G401.6 (cell line): Measurements from ENCODE around the gene PIK3R2.

Experiments used
- FAIRE-seq: peaks from 2 replicates; lab custom pipeline; 2012; peaks lifted over from hg19 to GRCh38; lab: Jason Lieb, UNC

Gene PIK3R2

DNA sequence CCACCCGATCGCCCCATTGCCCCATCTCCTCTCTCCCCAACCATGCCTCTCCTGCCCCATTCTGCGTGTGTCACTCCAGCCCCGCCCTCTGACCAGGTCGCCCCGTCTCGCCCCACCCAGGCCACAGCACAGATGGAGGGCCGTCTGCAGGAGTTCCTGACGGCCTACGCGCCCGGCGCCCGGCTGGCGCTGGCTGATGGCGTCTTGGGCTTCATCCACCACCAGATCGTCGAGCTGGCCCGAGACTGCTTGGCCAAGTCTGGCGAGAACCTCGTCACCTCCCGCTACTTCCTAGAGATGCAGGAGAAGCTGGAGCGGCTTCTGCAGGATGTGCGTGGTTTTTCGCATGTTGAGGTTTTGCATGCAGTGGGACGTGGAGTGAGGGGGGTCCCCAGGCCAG is 29.1 kb upstream of the PIK3R2 start:
- no peak for FAIRE-seq

DNA sequence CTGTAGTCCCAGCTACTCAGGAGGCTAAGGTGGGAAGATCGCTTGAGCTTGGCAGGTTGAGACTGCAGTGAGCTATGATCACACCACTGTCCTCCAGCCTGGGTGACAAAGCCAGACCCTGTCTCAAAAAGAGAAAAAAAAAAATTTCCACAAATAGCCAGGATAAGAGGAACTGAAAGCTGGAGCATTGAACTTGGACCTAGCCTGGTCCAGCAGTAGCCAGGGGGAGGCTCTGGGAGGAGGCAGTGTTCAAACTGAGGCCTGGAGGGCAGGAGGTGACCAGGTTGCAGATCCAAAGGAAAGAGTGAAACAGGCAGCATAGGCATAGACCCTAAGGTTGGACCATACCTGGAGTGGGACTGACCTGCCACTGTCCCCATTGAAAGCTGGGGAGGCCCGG is 26.9 kb upstream of the PIK3R2 start:
- FAIRE-seq = no peak

DNA sequence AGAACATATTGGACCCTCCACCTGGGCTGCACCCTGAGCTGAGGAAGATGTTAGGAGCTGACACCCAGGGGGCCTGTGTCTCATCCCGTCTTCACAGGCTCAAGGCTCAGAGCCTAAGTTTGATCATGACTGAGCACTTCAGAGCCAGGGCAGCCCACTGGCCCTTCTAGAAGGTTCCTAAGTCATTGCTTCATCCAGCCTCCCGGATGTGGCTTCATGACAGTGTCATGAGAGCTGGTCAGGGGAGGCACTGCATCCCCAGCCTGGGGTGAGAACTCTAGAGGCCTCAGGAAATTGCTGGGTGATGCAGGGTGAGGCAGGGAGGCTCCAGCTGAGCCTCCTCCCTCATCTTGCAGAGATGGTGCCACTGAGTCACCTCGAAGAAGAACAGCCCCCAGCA is 24.9 kb upstream of the PIK3R2 start:
- no peak for FAIRE-seq

DNA sequence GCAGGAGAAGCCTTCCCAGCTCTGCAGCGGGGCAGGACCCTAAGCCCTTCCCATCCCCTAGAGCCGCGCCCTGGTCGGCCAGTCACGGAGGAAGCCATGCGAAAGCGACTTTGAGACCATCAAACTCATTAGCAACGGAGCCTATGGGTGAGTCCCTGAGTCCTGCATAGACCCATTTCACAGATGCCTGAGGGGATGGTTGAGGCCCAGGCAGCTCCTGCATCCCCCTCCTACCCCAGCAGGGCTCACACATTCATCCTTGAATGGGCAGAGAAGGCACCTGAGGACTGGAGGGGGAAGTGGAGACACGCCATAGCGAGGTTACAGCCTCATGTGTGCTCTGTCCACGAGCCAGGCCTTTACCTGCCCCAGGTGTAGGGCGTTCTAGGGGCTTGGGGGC is 24.2 kb upstream of the PIK3R2 start:
- FAIRE-seq = no peak

DNA sequence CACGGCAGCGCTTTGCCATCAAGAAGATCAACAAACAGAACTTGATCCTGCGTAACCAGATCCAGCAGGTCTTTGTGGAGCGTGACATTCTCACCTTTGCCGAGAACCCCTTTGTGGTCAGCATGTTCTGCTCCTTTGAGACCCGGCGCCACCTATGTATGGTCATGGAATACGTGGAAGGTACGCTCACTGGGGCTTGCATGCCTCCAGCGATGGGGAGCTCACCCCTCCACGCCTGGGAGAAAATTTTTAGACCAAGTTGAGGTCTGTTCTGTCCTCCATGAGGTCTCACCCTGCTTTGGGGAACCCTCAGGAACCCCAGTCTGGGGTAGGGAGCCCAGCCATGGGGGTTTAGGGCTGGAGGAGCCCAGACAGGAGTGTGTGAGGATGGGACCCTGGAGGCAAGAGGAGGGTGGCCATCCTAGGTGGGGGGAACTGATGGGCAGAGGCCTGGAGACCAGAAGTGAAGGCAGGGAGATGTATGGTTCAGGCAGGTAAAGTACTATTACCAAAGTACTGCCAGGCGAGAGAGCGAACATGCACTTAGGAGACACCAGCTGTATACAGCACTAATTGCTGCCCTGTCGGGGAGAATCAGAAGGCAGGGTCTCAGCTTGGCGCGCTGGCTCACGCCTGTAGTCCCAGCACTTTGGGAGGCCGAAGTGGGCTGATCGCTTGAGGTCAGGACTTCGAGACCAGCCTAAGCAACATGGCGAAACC is 22.3 kb upstream of the PIK3R2 start:
- FAIRE-seq = no peak

DNA sequence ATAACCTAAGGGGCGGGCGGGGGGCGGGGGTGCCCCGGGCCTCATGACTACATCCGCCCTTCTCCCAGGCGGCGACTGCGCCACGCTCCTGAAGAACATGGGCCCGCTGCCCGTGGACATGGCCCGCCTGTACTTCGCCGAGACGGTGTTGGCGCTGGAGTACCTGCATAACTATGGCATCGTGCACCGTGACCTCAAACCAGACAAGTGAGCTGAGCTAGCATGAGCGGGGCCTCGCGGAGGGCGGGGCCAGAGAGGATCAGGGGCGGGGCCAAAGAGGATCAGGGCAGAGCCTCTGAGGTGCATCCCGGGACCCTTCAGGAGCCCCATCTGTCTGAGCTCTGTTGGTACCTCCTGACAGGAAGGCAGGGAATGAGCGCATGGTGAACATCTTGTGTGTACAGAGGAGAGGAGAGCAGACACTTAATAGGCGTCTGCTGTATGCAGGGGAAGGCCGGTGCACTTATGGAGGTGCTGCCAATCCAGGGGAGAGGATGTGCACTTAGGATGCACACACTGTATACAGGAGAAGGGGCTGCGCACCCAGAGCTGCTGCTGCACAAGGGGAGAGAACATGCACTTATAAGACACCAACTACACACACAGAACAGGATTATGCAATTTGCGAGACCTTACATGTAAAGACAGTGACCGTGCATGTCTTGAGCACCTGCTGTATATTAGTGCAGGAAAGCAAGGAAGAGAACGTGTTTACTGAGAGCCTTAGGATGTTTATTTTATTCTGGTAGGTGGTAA is 20.9 kb upstream of the PIK3R2 start:
- FAIRE-seq = no peak

DNA sequence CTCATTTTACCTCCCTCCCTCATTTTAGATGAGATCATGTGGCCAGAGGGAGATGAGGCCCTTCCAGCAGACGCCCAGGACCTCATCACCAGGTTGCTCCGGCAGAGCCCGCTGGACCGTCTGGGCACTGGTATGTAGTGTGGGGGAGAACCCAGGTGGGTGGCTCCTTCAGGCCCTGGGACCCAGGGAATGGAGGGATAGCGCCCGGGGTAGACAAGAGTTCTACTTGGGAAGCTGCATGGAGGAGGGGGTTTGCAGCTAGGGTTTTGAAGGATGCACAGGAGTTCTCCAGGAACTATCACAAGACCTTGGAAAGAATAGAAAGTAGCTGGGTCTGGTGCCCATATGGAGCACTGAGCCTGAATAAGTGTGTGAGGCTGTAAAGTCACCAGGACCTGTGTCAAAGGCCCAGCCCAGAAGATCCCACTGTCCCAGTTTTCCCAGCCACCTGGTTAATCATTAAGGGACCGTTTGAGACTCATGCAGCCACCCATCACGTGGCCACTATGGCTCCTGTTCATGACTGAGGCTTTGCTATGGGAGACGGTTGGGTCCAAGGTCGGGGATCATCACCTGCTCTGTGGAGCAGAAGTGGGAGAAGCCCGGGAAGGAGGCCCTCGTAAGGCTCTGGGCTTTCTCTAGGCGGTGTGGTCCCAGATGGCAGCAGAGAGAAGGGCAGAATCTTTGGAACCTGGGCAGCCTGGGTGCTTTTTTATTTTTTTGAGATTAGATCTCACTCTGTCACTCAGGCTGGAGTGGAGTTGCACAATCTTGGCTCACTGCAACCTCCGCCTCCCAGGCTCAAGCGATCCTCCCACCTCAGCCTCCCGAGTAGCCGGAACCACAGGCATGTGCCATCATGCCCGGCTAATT is 17.0 kb upstream of the PIK3R2 start:
- FAIRE-seq = no peak

DNA sequence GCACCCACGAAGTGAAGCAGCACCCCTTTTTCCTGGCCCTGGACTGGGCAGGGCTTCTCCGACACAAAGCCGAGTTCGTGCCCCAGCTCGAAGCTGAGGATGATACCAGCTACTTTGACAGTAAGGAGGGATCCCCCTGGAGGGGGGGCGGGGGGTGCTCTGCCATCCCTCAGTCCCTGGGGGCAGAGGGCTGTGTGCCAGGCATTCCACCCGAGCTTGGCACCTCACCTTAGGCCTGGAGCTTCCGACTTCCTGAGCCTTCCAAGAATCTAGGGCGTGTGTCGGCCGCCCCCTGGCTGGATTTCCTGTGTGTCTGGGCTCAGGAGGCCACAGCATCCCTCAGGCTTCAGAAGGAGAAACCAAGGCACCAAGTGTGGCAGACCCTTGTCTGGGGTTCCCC is 15.7 kb upstream of the PIK3R2 start:
- no peak for FAIRE-seq

DNA sequence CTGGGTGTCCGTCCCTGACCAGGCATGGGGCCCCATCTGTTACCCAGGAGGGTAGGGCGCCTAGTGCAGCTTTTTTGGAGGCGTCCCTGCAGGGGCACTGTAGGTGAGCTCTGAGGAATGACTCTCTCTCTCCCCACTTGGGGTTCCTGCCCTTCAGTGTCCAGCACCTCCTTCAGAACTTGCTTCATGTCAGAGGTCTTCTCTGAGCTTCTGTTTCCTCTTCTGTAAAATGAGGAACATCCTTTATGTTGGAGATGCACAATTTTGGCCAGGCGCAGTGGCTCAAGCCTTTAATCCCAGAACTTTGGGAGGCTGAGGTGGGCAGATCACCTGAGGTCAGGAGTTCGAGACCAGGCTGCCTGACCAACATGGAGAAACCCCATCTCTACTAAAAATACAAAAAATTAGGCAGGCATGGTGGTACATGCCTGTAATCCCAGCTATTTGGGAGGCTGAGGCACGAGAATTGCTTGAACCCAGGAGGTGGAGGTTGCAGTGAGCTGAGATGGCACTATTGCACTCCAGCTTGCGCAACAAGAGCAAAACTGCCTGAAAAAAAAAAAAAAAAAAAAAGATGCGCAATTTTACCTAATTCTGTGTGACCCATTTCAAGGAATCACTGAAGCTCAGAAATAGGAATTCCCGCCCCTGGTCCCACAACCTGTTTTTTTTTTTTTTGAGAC is 15.2 kb upstream of the PIK3R2 start:
- no peak for FAIRE-seq

DNA sequence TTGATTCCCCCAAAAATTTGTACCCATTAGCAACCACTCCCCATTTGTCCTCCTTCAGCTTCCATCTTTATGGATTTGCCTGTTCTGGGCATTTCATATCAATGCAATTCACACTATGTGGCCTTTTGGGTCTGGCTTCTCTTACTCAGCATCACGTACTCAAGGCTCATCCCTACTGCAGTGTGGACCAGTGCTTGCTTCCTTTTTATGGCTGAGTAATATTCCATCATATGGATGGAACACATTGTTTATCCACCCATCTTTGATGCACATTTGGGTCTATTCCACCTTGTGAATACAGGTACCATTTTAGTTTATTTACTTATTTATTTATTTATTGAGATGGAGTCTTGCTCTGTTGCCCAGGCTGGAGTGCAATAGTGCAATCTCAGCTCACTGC is 12.5 kb upstream of the PIK3R2 start:
- FAIRE-seq = no peak

DNA sequence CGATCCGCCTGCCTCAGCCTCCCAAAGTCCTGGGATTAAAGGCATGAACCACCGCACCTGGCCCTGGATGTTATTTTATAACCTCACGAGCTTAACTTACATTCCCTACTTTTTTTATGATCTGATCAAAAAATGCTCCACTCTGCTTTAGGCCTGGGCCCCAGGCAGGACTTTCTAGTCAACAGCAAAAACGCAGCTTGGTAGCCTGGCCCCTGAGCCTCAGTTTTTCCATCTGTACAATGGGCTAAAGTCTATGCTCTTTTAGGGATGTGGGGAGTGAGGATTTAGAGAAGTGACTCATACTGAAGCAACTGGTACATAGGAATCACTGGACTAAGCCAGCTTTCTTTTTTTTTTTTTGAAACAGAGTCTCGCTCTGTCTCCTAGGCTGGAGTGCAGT is 11.9 kb upstream of the PIK3R2 start:
- FAIRE-seq = no peak

DNA sequence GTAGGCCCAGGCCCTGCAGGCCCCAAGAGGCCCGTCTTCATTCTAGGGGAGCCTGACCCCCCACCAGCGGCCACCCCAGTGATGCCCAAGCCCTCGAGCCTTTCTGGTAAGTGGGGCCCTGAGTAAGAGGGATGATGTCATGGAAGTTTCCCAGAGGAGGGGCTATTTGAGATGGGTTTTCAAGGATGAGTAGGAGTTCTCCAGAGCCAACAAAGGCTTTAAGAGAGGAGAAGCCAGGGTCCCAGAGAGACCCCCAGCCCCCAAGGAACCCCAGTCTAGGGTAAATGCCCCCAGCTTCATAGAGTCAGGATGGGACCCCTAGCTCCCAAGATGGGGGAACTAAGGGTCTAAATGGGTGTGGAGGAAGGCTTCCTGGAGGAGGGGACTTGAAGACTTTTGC is 9.1 kb upstream of the PIK3R2 start:
- FAIRE-seq = no peak

DNA sequence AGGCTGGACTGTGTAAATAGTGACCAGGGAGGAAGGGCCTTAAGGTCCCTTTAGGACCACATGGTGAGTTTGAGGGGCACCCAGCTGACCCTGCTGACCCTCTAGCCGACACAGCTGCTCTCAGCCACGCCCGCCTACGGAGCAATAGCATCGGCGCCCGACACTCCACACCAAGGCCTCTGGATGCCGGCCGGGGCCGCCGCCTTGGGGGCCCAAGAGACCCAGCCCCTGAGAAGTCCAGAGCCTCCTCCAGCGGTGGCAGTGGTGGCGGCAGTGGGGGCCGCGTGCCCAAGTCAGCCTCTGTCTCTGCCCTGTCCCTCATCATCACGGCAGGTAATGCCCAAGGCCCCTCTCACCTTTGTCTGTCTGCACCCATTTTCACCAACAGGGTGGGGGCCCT is 8.6 kb upstream of the PIK3R2 start:
- FAIRE-seq = no peak

DNA sequence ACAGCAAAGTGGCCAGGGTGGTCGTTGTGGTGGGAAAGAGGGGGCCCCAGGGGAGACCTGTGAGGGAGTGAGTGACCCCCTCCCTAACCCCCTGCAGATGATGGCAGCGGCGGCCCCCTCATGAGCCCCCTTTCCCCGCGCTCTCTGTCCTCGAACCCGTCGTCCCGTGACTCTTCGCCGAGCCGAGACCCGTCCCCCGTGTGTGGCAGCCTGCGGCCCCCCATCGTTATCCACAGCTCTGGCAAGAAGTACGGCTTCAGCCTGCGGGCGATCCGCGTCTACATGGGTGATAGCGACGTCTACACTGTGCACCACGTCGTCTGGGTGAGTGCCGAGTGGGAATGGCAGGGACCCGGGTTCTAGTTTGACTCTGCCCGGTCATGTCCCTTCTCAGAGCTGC is 8.1 kb upstream of the PIK3R2 start:
- FAIRE-seq = no peak

DNA sequence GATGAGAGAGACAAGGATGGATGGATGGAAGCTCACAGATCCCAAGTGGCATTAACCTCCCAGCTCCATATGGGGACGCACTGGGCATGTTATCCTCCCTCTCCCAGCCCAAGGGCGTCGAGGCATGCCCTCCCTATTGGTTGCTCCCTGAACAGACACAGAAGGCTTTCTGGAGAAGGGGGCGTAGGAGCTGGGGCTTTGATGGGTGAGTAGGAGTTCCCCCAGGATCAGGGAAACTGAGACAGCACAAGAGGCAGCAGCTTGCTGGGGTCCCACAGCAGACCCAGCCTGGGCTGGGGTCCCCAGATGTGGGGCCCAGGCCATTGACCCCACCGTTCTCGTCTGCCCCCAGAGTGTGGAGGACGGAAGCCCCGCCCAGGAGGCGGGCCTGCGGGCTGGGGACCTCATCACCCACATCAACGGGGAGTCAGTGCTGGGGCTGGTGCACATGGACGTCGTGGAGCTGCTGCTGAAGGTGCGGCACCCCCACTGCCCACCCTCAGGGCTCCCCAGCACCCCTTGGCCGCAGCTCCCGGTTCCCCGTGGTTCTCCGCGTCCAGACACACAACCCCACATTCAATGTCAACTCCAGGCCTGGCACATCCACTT is 7.5 kb upstream of the PIK3R2 start:
- no peak for FAIRE-seq

DNA sequence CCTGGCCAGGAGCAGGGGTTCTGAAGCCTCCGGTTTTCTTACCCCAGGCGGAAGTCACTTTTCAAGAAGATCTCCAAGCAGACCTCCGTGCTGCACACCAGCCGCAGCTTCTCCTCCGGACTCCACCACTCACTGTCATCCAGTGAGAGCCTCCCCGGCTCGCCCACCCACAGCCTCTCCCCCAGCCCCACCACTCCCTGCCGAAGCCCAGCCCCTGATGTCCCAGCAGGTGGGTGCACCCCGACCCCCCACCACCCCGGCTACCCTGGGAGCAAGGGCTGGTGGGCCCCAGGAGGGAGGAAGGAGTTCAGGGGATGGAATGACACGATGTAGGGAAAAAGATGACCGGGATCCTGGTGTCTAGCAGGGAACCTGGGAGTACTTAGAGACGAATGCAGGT is 5.6 kb upstream of the PIK3R2 start:
- FAIRE-seq = no peak

DNA sequence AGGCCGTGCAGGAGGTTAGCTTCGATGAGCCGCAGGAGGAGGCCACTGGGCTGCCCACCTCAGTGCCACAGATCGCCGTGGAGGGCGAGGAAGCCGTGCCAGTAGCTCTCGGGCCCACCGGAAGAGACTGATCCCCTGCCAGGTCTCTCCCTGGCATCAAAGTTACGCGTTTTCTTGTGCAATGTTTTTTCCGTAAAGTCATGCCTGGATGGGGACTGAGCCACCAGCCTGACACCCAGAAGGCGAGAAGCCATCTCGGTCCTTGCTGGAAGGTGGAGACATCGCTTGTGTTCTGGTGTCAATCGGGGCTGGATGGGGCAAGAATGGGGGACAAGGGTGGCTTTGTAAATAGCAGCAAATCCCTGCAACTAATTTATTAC is 3.4 kb upstream of the PIK3R2 start:
- FAIRE-seq = no peak

DNA sequence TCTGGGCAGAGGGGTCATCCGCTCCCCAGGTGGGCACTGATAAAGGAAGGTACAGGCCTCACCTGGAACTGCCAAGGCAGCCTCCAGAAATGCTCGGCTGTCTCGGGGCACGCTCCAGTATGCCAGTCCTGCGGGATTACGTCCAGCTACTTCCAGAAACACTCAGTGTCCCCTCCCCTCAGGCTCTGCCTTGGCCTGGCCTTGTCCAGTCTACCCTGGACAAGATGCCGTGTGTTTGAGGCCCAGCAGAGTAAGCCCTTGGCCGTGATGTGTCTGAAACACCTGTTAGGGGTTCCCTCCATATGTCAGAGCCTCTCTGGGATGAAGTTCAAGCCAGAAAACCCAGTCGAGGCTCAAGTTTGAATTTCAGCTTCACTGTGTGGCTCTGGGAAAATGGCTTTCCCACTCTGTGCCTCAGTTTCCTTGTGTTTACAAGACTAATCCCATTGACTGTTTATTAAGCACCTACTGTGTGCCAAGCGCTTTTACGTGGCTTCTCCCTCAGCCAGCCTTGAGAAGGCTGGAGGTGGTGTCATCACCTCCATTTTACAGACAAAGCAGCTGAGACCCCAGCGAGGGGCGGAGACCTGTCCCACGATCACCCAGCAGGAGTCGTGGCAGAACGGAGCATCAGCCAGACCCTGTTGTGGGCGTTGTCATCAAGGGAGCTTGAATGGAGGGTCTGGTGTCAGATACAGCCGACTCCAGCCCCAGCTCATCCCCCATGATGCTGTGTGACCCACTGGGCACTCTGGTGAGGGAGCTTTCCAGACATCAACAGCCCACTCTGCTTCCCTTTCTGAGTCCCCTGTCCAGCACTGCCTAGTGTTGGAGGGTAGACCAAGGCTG is 2.0 kb upstream of the PIK3R2 start:
- no peak for FAIRE-seq

DNA sequence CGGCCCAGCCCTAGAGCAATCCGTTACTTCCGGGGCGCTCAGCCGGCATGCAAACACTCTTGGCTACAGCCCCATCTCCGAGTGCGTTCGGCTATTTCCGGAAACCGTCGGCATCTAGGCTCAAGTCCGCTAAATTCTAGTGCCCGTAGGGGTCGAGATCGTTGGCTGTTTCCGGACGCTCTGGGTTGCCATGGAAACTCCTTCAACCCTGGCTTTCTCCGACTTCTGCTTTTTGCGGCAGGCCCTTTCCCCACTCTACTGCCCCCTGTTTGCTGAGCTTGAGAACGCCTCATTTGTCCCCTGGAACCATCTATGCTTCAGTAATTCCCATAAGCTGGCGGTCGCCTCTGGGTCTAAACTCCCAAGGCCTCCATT is 534 bp upstream of the PIK3R2 start:
- FAIRE-seq = no peak

DNA sequence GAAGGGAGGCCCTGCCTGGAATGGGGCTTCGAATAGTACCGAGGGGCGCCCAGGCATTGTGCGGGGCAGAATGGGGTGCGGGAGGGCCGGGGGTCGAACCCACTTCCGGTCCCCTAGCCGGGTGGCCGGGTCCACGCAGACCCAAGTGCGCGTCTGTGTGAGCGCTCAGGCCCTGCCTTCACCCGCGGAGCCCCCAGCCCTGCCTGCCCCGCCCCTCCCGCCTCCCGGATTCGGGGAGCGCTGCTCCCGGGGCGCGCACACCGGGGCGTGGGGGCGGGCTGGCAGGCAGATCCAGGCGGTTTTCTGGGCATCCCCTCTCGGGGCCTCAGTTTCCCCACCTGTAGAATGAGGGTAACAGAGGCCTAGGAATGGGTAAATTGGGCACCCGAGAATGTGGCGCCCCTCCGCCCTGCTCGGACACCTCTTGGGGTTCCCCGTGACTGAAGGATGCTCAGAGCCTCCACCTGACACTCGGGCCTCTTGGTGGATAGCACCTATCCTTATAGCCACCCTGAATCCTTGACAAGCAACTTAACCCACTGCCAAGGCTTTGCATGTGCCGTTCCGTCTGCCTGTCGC is 682 bp downstream of the PIK3R2 start:
- no peak for FAIRE-seq
